Adrenal gland (tissue), 5 donors: ENCODE results near the gene PHETA2.

Experiments
- CTCF ChIP-seq, 6 experiments: fragments of 450-650 bp in 4 of 6; fragments of 200-600 bp in 2 of 6; sonication (generic) in 1 of 6; IDR thresholded peaks; 1 replicate in 5 of 6; 2 replicates in 1 of 6; pipeline versions ENCODE4 v1.5.1 to v1.8.0; 2016 to 2021; ENCODE audit warnings: antibody characterized with exemption in 6 of 6, mild to moderate bottlenecking in 2 of 6, moderate library complexity in 1 of 6
- POLR2A ChIP-seq, 2 donors: fragments of 450-650 bp; IDR thresholded peaks; one replicate each; pipeline ENCODE4 v1.6.1; 2017; ENCODE audit warnings: antibody characterized with exemption in 2 of 2, mild to moderate bottlenecking in 2 of 2, moderate library complexity in 1 of 2
- donor health status: DM: no; HTN: no; CAD: no.

GRCh38 chr22:42078469-42079318, 4.6 kb downstream of the PHETA2 start:
- no peak for TF ChIP-seq POLR2A (IDR thresholded peaks at IDR 0.05)
- no peak for TF ChIP-seq CTCF (IDR thresholded peaks at IDR 0.05)
